H1 (cell line): ENCODE data around the gene ZNF526. TPM values are rescaled to one million over a fixed set of nuclear protein-coding genes. Genes with fewer than 3 reads are reported as not detected.

Source experiments
- ATF2 ChIP-seq: IDR thresholded peaks from 2 replicates; pipeline ENCODE4 v1.6.1; 2012; ENCODE audit warnings: low read length, inconsistent platforms
- BCL11A ChIP-seq, 2 experiments: IDR thresholded peaks; one replicate each; pipeline ENCODE4 v1.6.1; 2011; ENCODE audit warnings: low read depth in 2 of 2, low read length in 2 of 2, mild to moderate bottlenecking in 2 of 2
- BRCA1 ChIP-seq: IDR thresholded peaks from 2 replicates; pipeline ENCODE4 v1.6.1; 2012; ENCODE audit warnings: low read depth, low read length, improper control_type of control experiment
- CEBPB ChIP-seq: IDR thresholded peaks from 2 replicates; pipeline ENCODE4 v1.6.1; 2012; ENCODE audit warnings: low read depth, low read length
- CHD1 ChIP-seq: IDR thresholded peaks from 2 replicates; pipeline ENCODE4 v1.6.1; 2012; ENCODE audit warnings: low read depth, low read length, improper control_type of control experiment
- EZH2 ChIP-seq: fragments of 200-600 bp; sonication (generic); IDR thresholded peaks from 2 replicates; pipeline ENCODE4 v1.7.1; 2012; ENCODE audit warnings: low read depth, mild to moderate bottlenecking, moderate library complexity, low read length, inconsistent platforms; ENCODE audit not compliant: severe bottlenecking
- FOSL1 ChIP-seq: IDR thresholded peaks from 2 replicates; pipeline ENCODE4 v1.6.1; 2011; ENCODE audit warnings: mild to moderate bottlenecking, low read depth, low read length, moderate library complexity; ENCODE audit not compliant: insufficient read depth
- GABPA ChIP-seq: IDR thresholded peaks from 2 replicates; pipeline ENCODE4 v1.6.1; 2011; ENCODE audit warnings: mild to moderate bottlenecking, low read length, moderate library complexity, borderline replicate concordance; ENCODE audit not compliant: insufficient read depth
- KDM4A ChIP-seq: IDR thresholded peaks from one replicate; pipeline ENCODE4 v1.7.1; 2012; ENCODE audit warnings: low read depth, mild to moderate bottlenecking, moderate library complexity, low read length, inconsistent platforms; ENCODE audit not compliant: severe bottlenecking
- MAFK ChIP-seq: IDR thresholded peaks from 2 replicates; pipeline ENCODE4 v1.6.1; 2012; ENCODE audit warnings: low read depth, mild to moderate bottlenecking, improper control_type of control experiment, low read length
- MAX ChIP-seq: IDR thresholded peaks from 2 replicates; pipeline ENCODE4 v1.6.1; 2012; ENCODE audit warnings: inconsistent platforms
- POLR2AphosphoS5 ChIP-seq: IDR thresholded peaks from 2 replicates; pipeline ENCODE4 v1.6.1; 2011; ENCODE audit warnings: low read depth, low read length
- POU5F1 ChIP-seq: IDR thresholded peaks from 2 replicates; pipeline ENCODE4 v1.6.1; 2011; ENCODE audit warnings: low read depth, mild to moderate bottlenecking, low read length, moderate library complexity
- RFX5 ChIP-seq: IDR thresholded peaks from 2 replicates; pipeline ENCODE4 v1.6.1; 2011; ENCODE audit warnings: low read depth, low read length, improper control_type of control experiment, borderline replicate concordance
- RNF2 ChIP-seq: fragments of 200-900, 300-1000 bp; sonication (generic); IDR thresholded peaks from 2 replicates; pipeline ENCODE4 v1.7.1; 2016; ENCODE audit warnings: borderline replicate concordance, low read depth, mild to moderate bottlenecking, antibody characterized with exemption, low read length; ENCODE audit not compliant: poor library complexity, severe bottlenecking; ENCODE audit errors: missing control alignments
- SAP30 ChIP-seq: fragments of 300-600 bp; sonication (generic); IDR thresholded peaks from 2 replicates; pipeline ENCODE4 v1.7.1; 2012; ENCODE audit warnings: low read length, moderate library complexity, mild to moderate bottlenecking, inconsistent platforms; ENCODE audit not compliant: insufficient read depth, insufficient replicate concordance
- SP1 ChIP-seq: IDR thresholded peaks from 2 replicates; pipeline ENCODE4 v1.6.1; 2011; ENCODE audit warnings: low read depth, low read length
- SP2 ChIP-seq: IDR thresholded peaks from 2 replicates; pipeline ENCODE4 v1.6.1; 2012; ENCODE audit warnings: mild to moderate bottlenecking, low read length, inconsistent platforms
- SRF ChIP-seq: IDR thresholded peaks from 2 replicates; pipeline ENCODE4 v1.6.1; 2011; ENCODE audit warnings: mild to moderate bottlenecking, low read depth, low read length, moderate library complexity
- YY1 ChIP-seq: IDR thresholded peaks from 2 replicates; pipeline ENCODE4 v1.6.1; 2011; ENCODE audit warnings: low read depth, mild to moderate bottlenecking, low read length
- polyA plus RNA-seq, 7 experiments: library from polyadenylated mRNA; depleted of rRNA in 3 of 7; stranded (reverse) in 5 of 7; unstranded in 2 of 7; fragments of >200 nt in 5 of 7; fragments of 200-250 nt in 2 of 7; gene quantifications; 1 replicate in 5 of 7; 2 replicates in 1 of 7; 4 replicates in 1 of 7; pipeline versions ENCODE4 v1.2.1 to v1.2.3, GENCODE V29; 2011 to 2013; ENCODE audit warnings: missing spikeins in 2 of 7, mixed read lengths in 2 of 7
- total RNA-seq: library from RNA; stranded (reverse); fragmentation: NEBNext Ultra II Directional; extraction: Animal tissue kit (Norgen Biotek cat#: 25700); gene quantifications from 2 replicates; pipeline ENCODE4 v1.2.1, GENCODE V29; 2021
- TF ChIP-seq, protein P1 (sequence below): IDR thresholded peaks from 2 replicates; pipeline ENCODE4 v1.6.1; 2011; ENCODE audit warnings: low read length, improper control_type of control experiment

The ZNF526 gene
- total and polyA plus RNA-seq, 2 of the 8 experiments (the other 6 are each of a cell fraction or from before 2014, with no cell fraction given), result 8.4 to 14.1 TPM

DNA sequence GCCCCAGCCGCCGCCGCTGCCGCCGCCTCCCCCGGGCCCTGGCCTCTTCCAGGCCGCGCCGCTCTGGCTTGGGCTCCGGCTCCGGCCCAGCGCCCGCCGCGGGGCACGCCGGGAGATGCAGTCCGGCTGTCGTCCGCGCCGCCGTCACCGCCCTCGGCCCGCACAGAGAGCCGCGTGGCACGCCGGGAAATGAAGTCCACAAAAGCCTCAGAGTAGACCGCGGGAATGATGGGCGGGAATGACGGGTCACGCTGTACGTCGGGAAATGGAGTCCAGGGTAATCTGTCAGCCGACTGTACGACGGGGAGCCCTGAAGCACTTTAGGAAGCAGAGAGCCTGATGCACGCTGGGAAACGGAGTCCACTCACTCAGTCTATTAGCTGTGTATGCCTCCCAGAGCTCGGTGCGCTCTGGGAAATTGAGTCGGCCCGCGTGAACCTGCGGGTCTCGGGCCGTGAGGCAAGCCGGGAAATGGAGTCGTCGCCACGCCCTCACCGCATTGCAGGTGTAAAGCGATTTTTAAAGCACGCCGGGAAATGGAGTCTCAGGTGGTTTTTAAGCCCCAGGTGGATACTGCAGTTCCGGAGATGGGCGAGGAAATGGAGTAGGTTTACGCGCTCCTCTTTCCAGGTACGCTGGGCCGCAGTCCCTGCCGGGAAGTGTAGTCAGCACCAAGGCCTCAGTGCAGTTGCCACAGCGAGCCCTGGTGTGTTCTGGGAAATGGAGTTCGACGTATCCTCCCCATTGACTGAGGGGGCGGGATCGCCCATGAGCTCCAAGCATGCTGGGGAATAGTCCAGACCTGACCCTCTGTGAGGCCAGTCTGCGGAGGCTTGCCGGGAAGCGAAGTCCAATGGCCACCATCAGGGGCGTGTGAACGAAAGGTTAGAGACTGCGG, 22.6 kb downstream of the ZNF526 start, which contains the start of gene GSK3A (continued):
- TF ChIP-seq SP1 (peak; percentile 60), SRF (no peak), MAFK (no peak), POLR2AphosphoS5 (peak; percentile 86), CEBPB (no peak), SAP30 (no peak), KDM4A (no peak), YY1 (peak; percentile 80), GABPA (no peak), RNF2 (no peak), ATF2 (peak; percentile 69; the same call in 1 of the 2 replicates), SP2 (no peak), FOSL1 (no peak), MAX (no peak; the same call in 1 of the 2 replicates), CHD1 (no peak), EZH2 (no peak), BCL11A (IDR thresholded peaks at IDR 0.05; ENCODE audit: low read depth in 2 of 2, low read length in 2 of 2) (no peak), RFX5 (no peak), BRCA1 (no peak), POU5F1 (no peak)
- TF ChIP-seq, protein P1, sequence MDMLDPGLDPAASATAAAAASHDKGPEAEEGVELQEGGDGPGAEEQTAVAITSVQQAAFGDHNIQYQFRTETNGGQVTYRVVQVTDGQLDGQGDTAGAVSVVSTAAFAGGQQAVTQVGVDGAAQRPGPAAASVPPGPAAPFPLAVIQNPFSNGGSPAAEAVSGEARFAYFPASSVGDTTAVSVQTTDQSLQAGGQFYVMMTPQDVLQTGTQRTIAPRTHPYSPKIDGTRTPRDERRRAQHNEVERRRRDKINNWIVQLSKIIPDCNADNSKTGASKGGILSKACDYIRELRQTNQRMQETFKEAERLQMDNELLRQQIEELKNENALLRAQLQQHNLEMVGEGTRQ, result peak; percentile 31; the same call in 1 of the 2 replicates
